ENCODE results near the gene FCRL1. TPM values are rescaled to one million over a fixed set of nuclear protein-coding genes. Genes with fewer than 3 reads are reported as not detected.

FCRL1 gene
- total RNA-seq, 1 experiment from 2014 or later: not detected

DNA sequence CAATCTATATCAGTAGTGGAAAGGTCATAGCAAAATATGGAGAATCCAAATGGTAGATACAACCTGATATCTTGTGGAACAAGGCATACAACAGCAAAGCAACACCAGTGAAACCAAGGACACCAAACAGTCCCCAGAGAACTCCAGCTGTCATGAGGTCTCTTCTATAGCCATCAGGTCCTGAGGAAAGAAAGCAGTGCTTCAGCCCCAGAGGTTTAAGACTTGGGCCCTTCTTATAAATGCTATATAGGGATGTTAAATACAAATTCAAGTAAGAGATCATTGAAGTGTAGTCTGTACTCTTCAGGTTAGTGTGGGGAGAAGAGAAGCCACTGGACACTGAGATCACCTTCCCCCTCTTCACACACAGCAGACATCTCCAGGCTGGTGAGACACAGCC is 53.1 kb downstream of the FCRL1 start:
- Histone ChIP-seq H3K23ac (ENCODE audit: insufficient read length, low read depth, low read length) (no peak overlapping the region), H4K20me1 (ENCODE audit: control insufficient read depth, insufficient read depth, insufficient read length) (no peaks in the 10 kb centered on the region), H3K4ac (ENCODE audit: low read depth, low read length) (no peak overlapping the region), H3K56ac (ENCODE audit: insufficient read length, low read depth, low read length) (no peak overlapping the region), H3K9ac (ENCODE audit: extremely low read depth, insufficient read length, low read length) (no peak overlapping the region), H4K5ac (ENCODE audit: insufficient read length, low read depth, low read length) (no peak overlapping the region), H3K14ac (ENCODE audit: insufficient read depth, low read length) (no peak overlapping the region), H2BK5ac (ENCODE audit: insufficient read length, low read length) (no peak overlapping the region), H2BK120ac (ENCODE audit: low read depth, low read length, poor library complexity, severe bottlenecking) (no peak overlapping the region), H2AFZ (ENCODE audit: low read length) (no peak overlapping the region), H2BK15ac (ENCODE audit: low read depth, low read length) (no peak overlapping the region), H3K23me2 (ENCODE audit: insufficient read length, low read depth, low read length, poor library complexity, severe bottlenecking) (no peaks in the 10 kb centered on the region), H2BK20ac (ENCODE audit: low read depth, low read length, poor library complexity, severe bottlenecking) (no peak overlapping the region), H3K4me1 (ENCODE audit: insufficient read depth, low read length) (no peaks in the 10 kb centered on the region), H4K91ac (ENCODE audit: insufficient read length, low read depth, low read length) (no peak overlapping the region), H3K18ac (ENCODE audit: insufficient read length, low read depth, low read length) (no peak overlapping the region), H2BK12ac (ENCODE audit: insufficient read length, low read depth, low read length) (no peak overlapping the region), H4K8ac (replicated peaks; ENCODE audit: insufficient read length, low read depth, low read length) (no peak overlapping the region), H3K79me1 (ENCODE audit: insufficient read depth, low read depth, low read length, poor library complexity, severe bottlenecking) (no peaks in the 10 kb centered on the region), H3K4me2 (ENCODE audit: insufficient read depth, insufficient read length, low read length) (no peak overlapping the region), H3K79me2 (ENCODE audit: insufficient read depth, low read length) (no peaks in the 10 kb centered on the region), H3K27ac (ENCODE audit: insufficient read length, low read depth, low read length) (no peak overlapping the region), H2AK5ac (ENCODE audit: insufficient read length, low read length) (no peak overlapping the region), H3T11ph (ENCODE audit: low read length) (no peak overlapping the region), H3K27me3 (ENCODE audit: insufficient read depth, low read length) (no peaks in the 10 kb centered on the region), H3K9me3 (ENCODE audit: control insufficient read depth, low read depth, low read length) (no peaks in the 10 kb centered on the region)
- Mint-ChIP-seq H3K4me3 (no peak overlapping the region), H3K4me1 (no peaks in the 10 kb centered on the region), H3K9me3 (no peaks in the 10 kb centered on the region), H3K27ac (no peak overlapping the region), H3K27me3 (ENCODE audit: low read depth) (no peaks in the 10 kb centered on the region; the same call in 1 of the 2 replicates), H3K36me3 (ENCODE audit: insufficient read depth in 1 of 3, low read depth in 3 of 3) (no peaks in the 10 kb centered on the region)
- TF ChIP-seq, protein P1, sequence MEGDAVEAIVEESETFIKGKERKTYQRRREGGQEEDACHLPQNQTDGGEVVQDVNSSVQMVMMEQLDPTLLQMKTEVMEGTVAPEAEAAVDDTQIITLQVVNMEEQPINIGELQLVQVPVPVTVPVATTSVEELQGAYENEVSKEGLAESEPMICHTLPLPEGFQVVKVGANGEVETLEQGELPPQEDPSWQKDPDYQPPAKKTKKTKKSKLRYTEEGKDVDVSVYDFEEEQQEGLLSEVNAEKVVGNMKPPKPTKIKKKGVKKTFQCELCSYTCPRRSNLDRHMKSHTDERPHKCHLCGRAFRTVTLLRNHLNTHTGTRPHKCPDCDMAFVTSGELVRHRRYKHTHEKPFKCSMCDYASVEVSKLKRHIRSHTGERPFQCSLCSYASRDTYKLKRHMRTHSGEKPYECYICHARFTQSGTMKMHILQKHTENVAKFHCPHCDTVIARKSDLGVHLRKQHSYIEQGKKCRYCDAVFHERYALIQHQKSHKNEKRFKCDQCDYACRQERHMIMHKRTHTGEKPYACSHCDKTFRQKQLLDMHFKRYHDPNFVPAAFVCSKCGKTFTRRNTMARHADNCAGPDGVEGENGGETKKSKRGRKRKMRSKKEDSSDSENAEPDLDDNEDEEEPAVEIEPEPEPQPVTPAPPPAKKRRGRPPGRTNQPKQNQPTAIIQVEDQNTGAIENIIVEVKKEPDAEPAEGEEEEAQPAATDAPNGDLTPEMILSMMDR (conservative IDR thresholded peaks at IDR 0.05): no peak
- no peak for DNase-seq

All from H9 (cell line).